NCI-H187 (cell line): ENCODE results near the gene FAM237B.
"Not testable (repeated sequence)": the region's sequence is repeated elsewhere in the genome, so short reads cannot be mapped to it uniquely, and the experiment has no call there.

Source experiments
- DNase-seq, 2 experiments: peaks; one replicate each; lab custom pipeline; 2025; lab: John Stamatoyannopoulos, UW

Gene FAM237B

DNA sequence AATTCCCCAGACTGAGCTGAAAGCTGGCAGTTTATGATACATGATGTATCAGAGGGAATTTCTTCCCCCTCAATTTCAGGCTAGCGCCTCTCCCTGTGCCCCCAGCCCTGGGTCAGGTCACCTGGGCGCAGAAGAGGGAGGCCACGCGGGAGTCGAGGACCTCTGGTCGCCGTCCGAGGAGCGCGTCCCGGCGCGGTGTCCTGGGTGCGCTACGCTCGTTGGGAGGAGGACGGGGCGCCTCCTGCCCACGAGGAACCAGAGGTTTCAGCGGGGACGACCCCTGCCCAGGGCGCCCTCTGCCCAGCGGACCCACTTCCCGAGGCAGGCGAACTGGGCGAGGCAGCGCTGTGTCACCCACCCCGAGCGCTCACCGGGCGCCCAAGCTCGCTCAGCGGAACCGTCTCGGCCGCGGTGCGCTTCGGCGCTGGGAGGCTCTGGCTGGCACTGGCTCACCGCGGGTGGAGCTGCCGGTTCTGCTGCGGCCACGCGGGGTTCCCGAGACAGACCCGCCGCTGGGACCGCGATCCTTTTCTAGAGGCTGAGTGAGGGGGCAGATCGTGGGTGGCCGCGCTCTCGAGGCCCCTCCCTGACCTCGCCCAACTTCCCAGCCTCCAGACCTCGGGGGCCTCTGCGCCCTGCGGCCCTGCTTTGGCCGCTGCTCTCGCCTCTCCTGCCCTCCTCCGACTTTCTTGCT lies at the start of gene FAM237B:
TSS of gene FAM237B (minus strand) at position 504 of the 694 bp plus-strand sequence. CDS start 1,556 bp downstream, outside the sequence.
- DNase-seq: no peak

DNA sequence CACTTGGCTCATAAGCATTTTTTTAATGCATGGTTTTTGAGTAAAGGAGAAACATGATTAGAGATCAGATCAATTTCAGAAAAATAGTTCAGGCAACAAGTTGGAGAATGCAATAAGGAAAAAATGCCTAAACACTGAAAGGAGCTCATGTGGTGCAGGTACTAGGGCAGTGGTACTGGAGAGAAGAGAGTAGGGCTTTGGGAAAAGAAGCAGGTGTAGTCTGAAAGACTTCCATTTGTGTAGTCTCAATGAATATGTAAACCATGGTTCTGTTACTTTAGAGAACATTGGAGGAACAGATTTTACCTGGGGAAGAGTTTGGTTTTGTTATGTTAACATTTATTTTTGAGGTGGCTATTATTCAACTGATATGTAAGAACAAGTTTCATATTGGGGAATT lies 30.9 kb upstream of the FAM237B start:
- DNase-seq: no peak

DNA sequence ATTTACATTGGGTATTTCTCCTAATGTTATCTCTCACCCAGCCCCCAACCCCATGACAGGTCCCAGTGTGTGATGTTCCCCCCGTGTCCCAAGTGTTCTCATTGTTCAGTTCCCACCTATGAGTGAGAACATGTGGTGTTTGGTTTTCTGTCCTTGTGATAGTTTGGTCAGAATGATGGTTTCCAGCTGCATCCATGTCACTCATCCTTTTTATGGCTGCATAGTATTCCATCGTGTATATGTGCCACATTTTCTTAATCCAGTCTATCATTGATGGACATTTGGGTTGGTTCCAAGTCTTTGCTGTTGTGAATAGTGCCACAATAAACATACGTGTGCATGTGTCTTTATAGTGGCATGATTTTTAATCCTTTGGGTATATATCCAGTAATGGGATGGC lies 28.9 kb upstream of the FAM237B start:
- DNase-seq: not testable (repeated sequence)

DNA sequence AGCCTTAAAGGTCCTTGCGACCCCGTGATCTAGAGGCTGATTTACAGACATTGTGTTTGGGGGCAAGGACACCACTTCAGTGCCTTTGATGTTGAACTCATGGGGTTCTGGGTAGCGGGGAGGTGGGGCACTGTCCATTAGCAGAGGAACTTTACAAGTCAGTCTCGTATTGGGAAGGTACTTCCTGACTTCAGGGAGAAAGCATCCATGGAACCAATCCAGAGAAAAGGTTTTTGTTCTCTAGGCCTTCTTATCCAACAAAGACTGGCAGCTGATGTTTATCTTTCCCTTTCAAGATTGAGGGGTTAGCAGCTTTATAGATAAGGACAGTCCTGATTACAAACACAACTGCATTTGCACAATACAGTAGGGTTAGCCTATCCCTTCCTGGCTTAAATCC lies 28.2 kb upstream of the FAM237B start:
- DNase-seq: no peak

DNA sequence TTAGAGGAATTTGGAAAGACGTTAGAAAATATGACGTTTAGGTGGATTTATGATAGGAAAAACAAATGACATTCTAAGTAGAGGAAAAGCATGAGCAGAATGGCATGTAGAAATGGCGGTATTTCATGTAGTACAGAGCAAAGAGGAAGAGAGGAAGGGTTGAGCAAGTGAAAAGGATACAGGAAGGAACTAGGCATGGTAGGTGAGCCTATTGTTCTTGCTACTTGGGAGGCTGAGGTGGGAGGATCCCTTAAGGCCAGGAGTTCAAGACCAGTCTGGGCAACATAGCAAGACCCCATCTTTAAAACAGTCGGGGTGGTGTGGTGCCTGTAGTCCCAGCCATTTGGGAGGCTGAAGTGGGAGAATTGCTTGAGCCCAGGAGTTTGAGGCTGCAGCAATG lies 26.7 kb upstream of the FAM237B start:
- DNase-seq: no peak

DNA sequence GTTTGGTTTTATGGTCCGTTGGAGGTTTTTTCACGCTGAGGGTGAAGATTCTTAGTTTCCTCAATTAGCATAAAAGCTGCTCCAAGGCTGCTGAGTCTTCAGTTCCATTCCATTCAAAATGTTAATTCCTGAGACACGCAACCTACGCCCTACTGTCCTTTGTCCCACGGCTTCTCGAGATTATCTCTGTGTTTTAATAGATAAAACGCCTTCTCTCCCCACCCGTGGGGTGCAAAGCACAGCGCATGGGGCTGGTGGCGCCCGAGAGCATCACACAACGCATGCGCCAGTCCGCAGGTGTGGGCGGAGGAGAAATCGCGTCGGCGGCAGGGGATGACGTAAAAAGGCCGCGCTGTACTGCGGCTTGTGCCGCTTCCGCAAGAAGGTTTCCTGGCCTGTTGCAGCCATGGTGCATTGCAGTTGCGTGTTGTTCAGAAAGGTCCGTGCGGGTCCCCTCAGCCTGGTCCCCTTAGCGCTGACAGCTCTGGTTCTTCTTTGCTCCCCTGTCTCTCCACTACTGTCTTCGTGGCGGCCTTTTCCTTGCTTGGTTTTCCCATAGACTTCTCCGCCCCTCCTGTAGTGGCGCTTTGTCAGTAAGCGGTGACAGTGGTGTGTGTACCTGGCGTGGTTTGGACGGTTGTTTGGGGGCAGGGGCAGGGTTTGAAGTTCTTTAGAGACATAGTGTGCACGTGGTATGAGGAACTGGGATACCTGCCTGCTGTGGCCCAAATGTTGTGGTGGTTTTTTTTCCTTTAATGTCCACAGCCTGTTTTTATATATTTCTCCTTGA lies 25.4 kb upstream of the FAM237B start, which contains the start of gene GTPBP10:
TSS of gene GTPBP10 (plus strand) at position 381 of the 790 bp plus-strand sequence. CDS start at position 407, 26 bp downstream.
- DNase-seq: peak; percentile 86 to 94

DNA sequence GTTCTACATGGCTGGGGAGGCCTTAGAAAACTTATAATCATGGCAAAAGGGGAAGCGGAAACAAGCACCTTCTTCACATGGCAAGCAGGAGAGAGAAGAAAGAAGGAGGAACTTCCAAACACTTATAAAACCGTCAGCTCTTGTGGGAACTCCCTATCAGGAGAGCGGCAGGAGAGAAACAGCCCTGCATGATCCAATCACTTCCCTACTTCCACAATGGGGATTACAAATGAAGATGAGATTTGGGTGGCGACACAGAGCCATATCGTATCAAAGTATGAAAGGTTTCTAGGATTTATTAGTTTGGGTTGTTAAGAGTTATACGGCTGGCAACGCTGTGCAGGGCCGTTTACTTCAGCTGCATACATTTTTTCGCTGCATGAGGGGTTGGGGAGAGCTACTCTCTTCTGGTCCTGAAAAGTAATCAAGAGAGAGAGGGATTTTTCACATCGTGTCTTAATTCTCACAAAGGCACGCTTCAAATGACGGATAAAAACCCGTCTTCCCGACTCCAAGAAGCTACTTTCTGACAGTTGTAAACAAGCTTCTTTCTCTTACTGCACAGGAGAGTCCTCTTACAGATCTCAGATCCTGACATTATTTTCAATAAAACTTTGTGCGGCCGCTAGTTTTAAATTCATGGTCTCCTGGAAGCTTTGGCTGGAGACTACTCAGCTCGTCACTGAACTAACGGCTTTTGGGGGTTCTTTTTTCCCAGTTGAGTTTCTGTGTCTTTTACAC lies 24.7 kb upstream of the FAM237B start:
- DNase-seq: peak in 1 of 2 experiments; percentile 82

DNA sequence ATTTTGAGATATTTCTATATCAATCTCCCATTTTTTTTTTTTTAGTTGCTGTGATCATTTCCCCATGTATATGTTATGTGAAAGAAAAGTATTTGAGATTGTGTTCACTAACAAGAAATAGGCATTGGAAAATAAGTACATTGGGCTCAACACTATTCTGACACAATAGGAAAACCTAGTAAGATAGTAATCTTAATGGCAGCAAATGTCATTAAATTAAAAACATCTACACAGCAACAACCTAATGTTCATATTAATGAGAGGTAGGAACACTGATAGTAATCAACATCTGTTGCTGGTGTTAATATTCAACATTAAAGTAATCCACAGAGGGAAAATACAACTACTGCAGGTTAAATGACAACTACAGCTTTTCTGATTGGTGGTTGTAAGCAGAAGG lies 23.9 kb upstream of the FAM237B start:
- DNase-seq: no peak

DNA sequence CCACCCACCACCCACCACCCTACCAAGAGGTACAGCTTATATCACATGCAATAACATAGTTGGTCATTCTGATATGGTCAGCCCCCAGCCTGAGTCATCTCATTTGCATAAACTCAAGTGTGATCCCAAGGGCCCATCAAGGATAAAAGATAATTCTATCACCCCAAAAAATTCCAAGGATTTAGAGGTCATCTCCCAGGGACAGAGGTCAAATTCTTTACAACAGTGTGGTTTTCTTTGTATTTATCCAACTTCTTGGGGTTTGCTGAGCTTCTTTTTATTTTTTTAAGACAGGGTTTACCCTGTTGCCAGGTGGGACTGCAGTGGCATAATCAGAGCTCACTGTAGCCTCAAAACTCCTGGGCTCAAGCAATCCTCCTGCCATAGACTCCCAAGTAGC lies 16.0 kb upstream of the FAM237B start:
- no peak for DNase-seq

DNA sequence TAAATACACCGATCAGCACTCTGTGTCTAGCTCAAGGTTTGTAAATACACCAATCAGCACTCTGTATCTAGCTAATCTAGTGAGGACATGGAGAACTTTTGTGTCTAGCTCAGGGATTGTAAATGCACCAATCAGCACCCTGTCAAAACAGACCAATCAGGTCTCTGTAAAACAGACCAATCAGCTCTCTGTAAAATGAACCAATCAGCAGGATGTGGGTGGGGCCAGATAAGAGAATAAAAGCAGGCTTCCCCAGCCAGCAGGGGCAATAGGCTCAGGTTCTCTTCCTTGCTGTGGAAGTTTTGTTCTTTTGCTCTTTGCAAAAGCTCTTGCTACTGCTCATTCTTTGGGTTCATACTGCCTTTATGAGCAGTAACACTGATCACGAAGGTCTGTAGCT lies 13.8 kb upstream of the FAM237B start:
- DNase-seq: not testable (repeated sequence)

DNA sequence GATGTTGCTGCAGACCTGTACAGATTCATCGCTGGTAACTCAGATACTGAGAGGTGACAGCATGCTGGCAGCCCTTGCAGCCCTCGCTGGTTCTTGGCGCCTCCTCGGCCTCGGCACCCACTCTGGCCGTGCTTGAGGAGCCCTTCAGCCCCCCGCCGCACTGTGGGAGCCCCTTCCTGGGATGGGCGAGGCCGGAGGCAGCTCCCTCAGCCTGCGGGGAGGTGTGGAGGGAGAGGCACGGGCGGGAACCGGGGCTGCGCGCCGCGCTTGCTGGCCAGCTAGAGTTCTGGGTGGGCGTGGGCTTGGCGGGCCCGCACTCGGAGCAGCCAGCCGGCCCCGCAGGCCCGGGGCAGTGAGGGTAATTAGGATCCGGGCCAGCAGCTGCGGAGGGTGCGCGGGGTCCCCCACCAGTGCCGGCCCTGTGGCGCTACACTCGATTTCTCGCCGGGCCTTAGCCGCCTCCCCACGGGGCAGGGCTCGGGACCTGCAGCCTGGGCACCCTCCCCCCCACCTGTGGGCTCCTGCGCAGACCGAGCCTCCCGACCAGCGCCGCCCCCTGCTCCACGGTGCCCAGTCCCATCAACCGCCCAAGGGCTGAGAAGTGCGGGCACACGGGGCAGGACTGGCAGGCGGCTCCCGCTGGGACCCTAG lies 13.2 kb upstream of the FAM237B start:
- DNase-seq: no peak

DNA sequence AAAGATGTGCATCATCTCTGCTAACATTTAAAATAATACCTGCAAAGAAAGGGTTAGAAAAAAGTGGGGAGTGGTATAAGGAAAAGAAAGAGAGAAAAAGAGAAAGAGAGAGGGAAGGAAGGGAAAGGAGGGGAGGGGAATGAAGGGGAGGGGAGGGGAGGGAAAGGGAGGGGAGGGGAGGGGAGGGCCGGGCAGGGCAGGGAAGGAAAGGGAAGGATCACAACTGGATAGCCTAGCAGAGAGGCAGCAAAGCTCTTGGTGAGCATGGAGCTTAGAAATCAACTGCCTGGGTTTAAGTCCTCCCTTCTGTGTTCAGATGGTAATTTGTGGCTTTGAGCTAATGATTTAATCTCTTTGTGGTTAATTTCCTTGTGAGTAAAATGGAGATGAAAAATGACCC lies 5.4 kb upstream of the FAM237B start:
- DNase-seq: no peak

DNA sequence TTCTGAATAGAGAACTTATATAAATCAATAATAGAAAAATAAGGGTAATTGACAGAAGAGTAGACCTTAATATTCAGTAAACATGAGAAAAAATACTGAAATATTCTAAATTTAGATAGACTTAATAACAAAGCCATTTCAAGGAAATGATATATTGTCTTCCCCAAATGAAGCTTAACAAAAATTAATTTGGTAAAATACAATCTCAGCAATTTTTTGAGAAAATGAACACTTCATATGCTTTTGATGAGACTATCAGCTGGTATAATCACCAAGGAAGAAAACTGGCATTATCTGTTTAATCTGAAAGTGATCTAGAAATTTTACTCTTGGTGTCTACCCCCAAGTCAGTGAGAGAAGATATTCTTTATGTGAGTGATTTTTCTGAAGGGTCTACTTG lies 1.7 kb upstream of the FAM237B start:
- DNase-seq: no peak

DNA sequence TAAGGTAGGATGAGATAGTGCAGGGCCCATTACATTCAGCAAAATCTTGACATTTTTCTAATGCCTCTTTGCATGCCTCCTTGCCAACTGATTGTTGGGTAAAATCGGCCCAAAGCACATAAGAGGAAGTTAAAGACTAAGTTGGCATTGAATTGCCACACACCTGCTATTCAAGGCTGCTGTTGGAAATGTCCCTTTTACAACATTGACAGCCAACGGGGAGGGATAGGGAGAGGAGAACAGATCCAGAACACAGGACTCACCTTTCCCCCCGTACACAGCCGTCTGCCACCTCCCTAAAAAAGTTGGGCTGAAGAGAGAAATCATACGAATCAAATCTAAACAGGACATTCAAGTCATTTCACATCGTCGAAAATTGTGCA lies 695 bp downstream of the FAM237B start:
- no peak for DNase-seq

DNA sequence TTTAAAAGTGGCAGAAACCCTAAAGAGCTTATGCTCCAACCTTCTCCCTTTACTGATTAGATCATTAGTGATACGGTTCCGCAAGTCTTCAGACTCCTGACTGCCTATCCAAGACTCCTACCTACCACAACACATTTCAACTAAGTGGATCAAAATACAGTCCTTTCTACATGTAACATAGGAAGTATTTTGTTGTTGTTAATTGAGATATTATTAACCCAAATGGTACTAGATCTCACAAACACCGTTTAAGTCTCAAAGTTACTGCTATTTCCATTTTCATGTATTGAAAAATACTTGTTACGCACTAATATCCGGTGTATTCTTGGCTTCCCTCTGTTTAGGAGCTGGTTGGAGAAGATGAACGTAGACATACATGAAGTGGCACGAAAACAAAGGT lies 1.1 kb downstream of the FAM237B start:
- DNase-seq: no peak

DNA sequence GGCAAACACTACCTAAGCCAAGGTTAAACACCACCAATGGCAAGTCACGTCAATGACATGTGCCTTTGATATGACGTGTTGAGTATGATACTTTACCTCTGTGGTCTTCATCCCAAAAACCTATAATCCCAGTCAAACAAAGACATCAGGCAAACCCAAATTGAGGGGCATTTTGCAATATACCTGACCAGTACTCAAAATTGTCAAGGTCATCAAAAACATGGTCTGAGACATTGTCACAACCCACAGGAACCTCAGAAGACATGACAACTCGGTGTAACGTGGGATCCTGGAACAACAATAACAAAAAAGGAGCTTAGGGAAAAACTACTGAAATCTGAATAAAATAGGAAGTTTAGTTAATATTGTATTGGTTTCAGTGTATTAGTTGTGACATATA lies 7.2 kb downstream of the FAM237B start:
- DNase-seq: no peak

DNA sequence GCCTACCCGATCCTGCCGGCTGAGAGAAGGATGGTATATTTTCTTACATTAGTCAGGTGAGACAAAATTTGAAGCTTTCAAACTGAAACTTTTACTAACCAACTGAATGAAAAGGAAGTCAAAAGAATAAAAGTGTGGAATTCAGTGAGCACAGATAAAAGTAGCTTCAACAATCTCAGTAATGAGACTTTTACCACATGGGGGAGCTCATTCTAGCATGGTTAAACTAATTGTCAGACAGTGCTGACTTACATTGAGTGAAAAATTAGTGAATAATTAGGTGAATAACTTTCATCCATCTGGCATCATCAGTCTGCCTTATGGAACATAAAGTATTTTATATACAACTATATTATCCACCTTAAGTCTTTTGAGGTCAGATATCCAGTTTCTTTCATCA lies 8.4 kb downstream of the FAM237B start:
- no peak for DNase-seq

DNA sequence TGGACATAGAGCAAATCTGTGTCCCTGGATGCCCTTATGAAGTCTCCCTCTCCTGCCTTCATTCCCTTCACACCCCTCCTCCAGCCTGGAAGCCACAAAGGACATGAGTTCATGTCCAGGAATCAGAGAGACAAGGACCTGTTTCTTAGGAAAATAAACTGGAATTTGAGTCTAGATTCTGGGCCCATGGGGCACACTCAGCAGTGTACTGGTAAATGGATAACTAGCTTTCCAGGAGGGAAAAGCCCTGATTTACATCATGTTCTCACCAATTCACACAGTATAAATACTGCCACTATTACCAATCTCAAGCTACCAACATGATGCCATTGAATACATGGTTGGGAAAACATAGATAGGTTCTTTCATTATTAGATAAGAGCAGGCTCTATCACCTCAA lies 9.9 kb downstream of the FAM237B start:
- no peak for DNase-seq

DNA sequence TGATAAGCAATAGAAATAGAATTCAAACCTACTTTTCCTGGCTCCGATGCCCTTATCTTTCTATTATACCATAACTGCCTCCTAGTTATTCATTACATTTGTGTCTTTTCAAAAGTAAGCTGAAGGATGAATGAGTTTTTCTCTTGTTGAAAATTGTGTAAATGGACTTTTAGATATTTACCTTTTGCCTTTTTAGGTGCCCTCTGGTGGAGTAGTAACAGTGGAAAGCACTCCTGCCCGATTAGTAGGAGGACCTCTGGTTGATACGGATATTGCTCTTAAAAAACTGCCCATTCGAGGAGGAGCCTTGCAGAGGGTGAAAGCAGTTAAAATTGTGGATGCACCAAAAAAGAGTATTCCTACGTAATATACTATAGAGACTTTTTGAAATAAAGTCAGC lies 11.2 kb downstream of the FAM237B start:
- no peak for DNase-seq

DNA sequence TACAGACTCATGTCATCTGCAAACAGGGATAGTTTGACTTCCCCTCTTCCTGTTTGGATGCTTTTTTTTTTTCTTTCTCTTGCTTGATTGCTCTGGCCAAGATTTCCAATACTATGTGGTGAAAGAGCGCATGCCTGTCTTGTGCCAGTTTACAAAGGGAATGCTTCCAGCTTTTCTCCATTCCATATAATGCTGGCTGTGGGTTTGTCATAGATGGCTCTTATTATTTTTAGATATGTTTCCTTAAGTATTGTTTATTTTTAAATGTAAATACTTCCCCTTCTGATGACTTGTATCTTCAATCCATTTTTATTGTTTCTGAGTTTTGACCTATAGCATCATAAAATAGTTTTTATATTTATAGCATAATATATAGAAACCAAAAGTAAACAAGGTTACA lies 17.9 kb downstream of the FAM237B start:
- DNase-seq: no peak

DNA sequence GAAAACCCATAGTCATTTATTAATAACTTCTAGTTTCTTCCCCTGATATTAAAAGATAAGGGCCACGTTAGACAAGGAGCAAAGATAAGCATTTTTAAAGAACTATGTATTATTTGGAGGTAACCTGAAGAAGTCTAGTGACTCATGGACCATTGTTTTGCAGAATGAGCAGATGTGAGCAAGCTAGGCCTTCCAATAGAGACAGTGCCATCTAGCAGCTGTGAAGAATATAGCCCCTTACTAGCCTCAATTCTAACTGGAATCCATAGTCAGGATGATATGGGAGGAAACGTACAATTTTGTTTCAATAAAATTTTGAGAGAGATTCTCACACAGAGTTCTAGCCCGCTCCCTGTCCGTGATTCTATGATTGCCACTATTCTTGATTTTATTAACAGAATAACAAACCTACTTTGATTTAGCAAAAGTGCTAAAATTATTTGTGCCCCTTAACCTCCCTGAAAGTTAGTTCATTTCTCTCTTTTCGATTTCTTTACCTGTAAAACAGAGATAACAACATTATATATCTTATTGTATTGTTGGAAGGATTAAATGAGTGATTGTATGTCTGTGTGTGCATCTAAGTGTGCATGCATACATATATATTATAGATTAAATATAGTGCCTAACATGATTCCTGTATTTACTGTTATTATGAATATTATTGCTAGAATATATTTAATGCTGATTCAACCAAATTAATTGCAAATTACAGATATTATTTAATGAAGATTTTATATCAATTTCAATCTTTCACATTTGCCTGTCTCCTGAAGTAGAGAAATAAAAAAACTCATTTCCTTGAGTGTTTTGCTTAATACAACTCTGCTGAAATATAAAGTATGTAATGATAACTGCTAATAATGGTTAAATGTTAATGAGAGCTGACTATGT lies 22.7 kb downstream of the FAM237B start:
- DNase-seq: no peak
